Trophoblast cell (in vitro differentiated cells and primary cell): ENCODE results near the gene KERA. TPM values are rescaled to one million over a fixed set of nuclear protein-coding genes. Genes with fewer than 3 reads are reported as not detected.

Experiments
- DNase-seq, 2 donors: peaks; one replicate each; pipeline ENCODE4 v3.0.0-alpha.2; 2016
- H2AFZ ChIP-seq: 2 replicates; pipeline ENCODE4 v1.6.1; 2013; ENCODE audit warnings: low read length, moderate library complexity, mild to moderate bottlenecking; ENCODE audit not compliant: insufficient read depth, poor library complexity
- H2AK5ac ChIP-seq: 2 replicates; pipeline ENCODE4 v1.6.1; 2013; ENCODE audit warnings: mild to moderate bottlenecking, low read length
- H2BK120ac ChIP-seq: 2 replicates; pipeline ENCODE4 v1.6.1; 2013; ENCODE audit warnings: low read length, mild to moderate bottlenecking, moderate library complexity; ENCODE audit not compliant: insufficient read depth, poor library complexity
- H2BK12ac ChIP-seq: 2 replicates; pipeline ENCODE4 v1.6.1; 2013; ENCODE audit warnings: mild to moderate bottlenecking, low read length, moderate library complexity
- H2BK5ac ChIP-seq: 2 replicates; pipeline ENCODE4 v1.6.1; 2013; ENCODE audit warnings: low read length, low read depth, moderate library complexity, mild to moderate bottlenecking; ENCODE audit not compliant: poor library complexity
- H3K14ac ChIP-seq: 2 replicates; pipeline ENCODE4 v1.6.1; 2013; ENCODE audit warnings: mild to moderate bottlenecking, low read length
- H3K18ac ChIP-seq: 2 replicates; pipeline ENCODE4 v1.6.1; 2013; ENCODE audit warnings: mild to moderate bottlenecking, low read length
- H3K23ac ChIP-seq: 2 replicates; pipeline ENCODE4 v1.6.1; 2013; ENCODE audit warnings: low read length
- H3K27ac ChIP-seq: 2 replicates; pipeline ENCODE4 v1.5.1; 2013; ENCODE audit warnings: low read depth, mild to moderate bottlenecking, inconsistent platforms, low read length, moderate library complexity
- H3K27me3 ChIP-seq: 2 replicates; pipeline ENCODE4 v1.6.1; 2013; ENCODE audit warnings: inconsistent platforms, mild to moderate bottlenecking, low read length, moderate library complexity; ENCODE audit not compliant: insufficient read depth
- H3K36me3 ChIP-seq, 2 experiments: 1 replicate in 1 of 2; 2 replicates in 1 of 2; pipeline ENCODE4 v1.6.1; 2013; ENCODE audit warnings: low read length in 2 of 2, mild to moderate bottlenecking in 2 of 2, moderate library complexity in 1 of 2; ENCODE audit not compliant: insufficient read depth in 2 of 2, control insufficient read depth in 1 of 2
- H3K4ac ChIP-seq: 2 replicates; pipeline ENCODE4 v1.6.1; 2013; ENCODE audit warnings: low read depth, mild to moderate bottlenecking, low read length, moderate library complexity
- H3K4me1 ChIP-seq, 2 experiments: 1 replicate in 1 of 2; 2 replicates in 1 of 2; pipeline ENCODE4 v1.6.1; 2013; ENCODE audit warnings: low read length in 2 of 2, mild to moderate bottlenecking in 2 of 2, moderate library complexity in 1 of 2; ENCODE audit not compliant: insufficient read depth in 2 of 2, control insufficient read depth in 1 of 2
- H3K4me2 ChIP-seq: 2 replicates; pipeline ENCODE4 v1.6.1; 2013; ENCODE audit warnings: inconsistent platforms, mild to moderate bottlenecking, low read length, moderate library complexity
- H3K4me3 ChIP-seq: 2 replicates; pipeline ENCODE4 v1.5.1; 2013; ENCODE audit warnings: mild to moderate bottlenecking, low read depth, low read length, inconsistent platforms
- H3K79me1 ChIP-seq: one replicate; pipeline ENCODE4 v1.6.1; 2013; ENCODE audit warnings: low read length
- H3K79me2 ChIP-seq: 2 replicates; pipeline ENCODE4 v1.6.1; 2013; ENCODE audit warnings: low read length, mild to moderate bottlenecking; ENCODE audit not compliant: control insufficient read depth, insufficient read depth, poor library complexity
- H3K9ac ChIP-seq: 2 replicates; pipeline ENCODE4 v1.6.1; 2013; ENCODE audit warnings: mild to moderate bottlenecking, low read length
- H3K9me3 ChIP-seq: 2 replicates; pipeline ENCODE4 v1.6.1; 2013; ENCODE audit warnings: low read depth, mild to moderate bottlenecking, control low read depth, inconsistent platforms, low read length; ENCODE audit not compliant: insufficient read depth
- H4K12ac ChIP-seq: 2 replicates; pipeline ENCODE4 v1.6.1; 2013; ENCODE audit warnings: low read depth, mild to moderate bottlenecking, low read length, moderate library complexity
- H4K8ac ChIP-seq: 2 replicates; pipeline ENCODE4 v1.6.1; 2013; ENCODE audit warnings: low read depth, mild to moderate bottlenecking, low read length, moderate library complexity
- H4K91ac ChIP-seq: one replicate; pipeline ENCODE4 v1.6.1; 2013; ENCODE audit warnings: low read depth, mild to moderate bottlenecking, low read length, moderate library complexity
- WGBS: extraction: QIAGEN DNeasy Blood & Tissue Kit; methylation state at CpG from one replicate; pipeline ENCODE4 v1.1.7; 2013; ENCODE audit warnings: missing lambda C conversion rate; ENCODE audit not compliant: insufficient read length, insufficient coverage; ENCODE audit errors: extremely low coverage; 5-methylcytosine and 5-hydroxymethylcytosine counted together
- polyA plus RNA-seq: library from polyadenylated mRNA; stranded (reverse); fragments of 200-250 nt; gene quantifications from 2 replicates; pipeline ENCODE4 v1.2.3, GENCODE V29; 2013

The KERA gene
- polyA plus RNA-seq = 0.14 and 0.15 TPM in 2 replicates

GRCh38 chr12:91057368-91058165, at the start of gene KERA:
Gene KERA (minus strand): TSS chr12:91058024. CDS start chr12:91056281, 1,743 bp downstream.
- Histone ChIP-seq H2BK120ac (no peak within 1 kb of the TSS), H3K14ac (no peak within 1 kb of the TSS), H3K79me2 (no peaks in the 10 kb centered on the region), H4K8ac (no peak within 1 kb of the TSS), H2AK5ac (no peak within 1 kb of the TSS), H3K9ac (no peak within 1 kb of the TSS), H4K12ac (no peak within 1 kb of the TSS), H3K36me3 (no peaks in the 10 kb centered on the region), H3K4me1 (no peaks in the 10 kb centered on the region), H3K27ac (no peak within 1 kb of the TSS), H2AFZ (no peak within 1 kb of the TSS), H3K4ac (no peak within 1 kb of the TSS), H3K4me2 (no peak within 1 kb of the TSS), H3K4me3 (no peak within 1 kb of the TSS), H3K23ac (no peak within 1 kb of the TSS), H3K9me3 (no peaks in the 10 kb centered on the region), H3K18ac (no peak within 1 kb of the TSS), H3K27me3 (no peaks in the 10 kb centered on the region), H3K79me1 (no peaks in the 10 kb centered on the region), H2BK12ac (no peak within 1 kb of the TSS), H2BK5ac (no peak within 1 kb of the TSS), H4K91ac (no peak within 1 kb of the TSS)
- no CpG with 5 or more reads among the region's 9 CpGs for WGBS
- DNase-seq = no peak

DNA sequence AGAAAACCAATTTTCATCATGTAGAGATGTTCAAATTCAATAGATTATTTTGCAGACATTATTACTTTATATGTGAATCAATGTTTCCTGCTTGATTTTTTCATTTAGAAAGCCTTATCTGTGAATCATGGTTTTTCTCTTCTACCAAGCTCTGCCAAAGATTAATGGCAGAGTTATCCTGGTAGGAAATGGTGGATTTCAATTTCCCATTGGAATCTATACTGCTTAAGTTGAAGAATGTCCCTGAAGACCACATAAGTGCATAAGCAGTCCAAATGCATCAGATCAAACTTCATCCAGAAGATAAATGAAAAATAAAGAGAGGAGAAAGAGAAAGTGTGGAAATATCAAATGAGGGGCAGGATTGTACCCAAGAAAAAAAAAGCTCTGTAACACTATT, 48.5 kb upstream of the KERA start:
- Histone ChIP-seq H3K4me2 (peak overlapping the region; percentile 40), H2AFZ (no peak overlapping the region), H2BK120ac (no peak overlapping the region), H3K36me3 (peaks cover 7 to 11% of the 10 kb centered on the region in 2 experiments), H3K27me3 (no peaks in the 10 kb centered on the region), H4K91ac (no peak overlapping the region), H3K79me2 (peaks cover 4% of the 10 kb centered on the region), H2BK5ac (no peak overlapping the region), H4K8ac (no peak overlapping the region), H3K79me1 (peaks cover 10% of the 10 kb centered on the region), H3K9ac (no peak overlapping the region), H2AK5ac (no peak overlapping the region), H3K4ac (no peak overlapping the region), H3K9me3 (no peaks in the 10 kb centered on the region), H4K12ac (no peak overlapping the region), H3K18ac (no peak overlapping the region), H3K4me3 (no peak overlapping the region), H3K4me1 (peaks cover 3 to 12% of the 10 kb centered on the region in 2 experiments), H3K23ac (no peak overlapping the region), H2BK12ac (no peak overlapping the region), H3K14ac (no peak overlapping the region), H3K27ac (no peak overlapping the region)
- no peak for DNase-seq

DNA sequence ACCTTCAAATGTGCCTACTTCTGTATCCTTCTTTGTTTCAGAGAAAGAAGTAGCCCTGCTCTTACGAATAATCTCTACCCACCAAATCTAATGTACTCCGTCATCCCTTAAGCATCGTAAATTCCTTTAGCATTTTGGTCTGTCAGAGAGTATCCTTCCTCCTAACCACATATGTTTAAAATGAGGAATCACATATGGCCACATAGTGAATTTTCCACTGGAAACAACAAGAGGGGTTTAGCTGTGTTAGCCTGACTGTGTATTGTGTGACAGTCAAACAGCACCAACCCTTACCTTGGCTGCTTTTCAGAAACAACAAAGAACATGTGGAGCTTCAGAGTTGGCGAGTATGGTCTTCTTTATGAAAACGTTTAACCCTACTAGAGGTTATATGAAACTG, 48.0 kb upstream of the KERA start:
- Histone ChIP-seq H3K4me2 (peak overlapping the region; percentile 4), H4K91ac (no peak overlapping the region), H3K27me3 (no peaks in the 10 kb centered on the region), H3K9ac (no peak overlapping the region), H3K79me2 (peaks cover 4% of the 10 kb centered on the region), H2BK12ac (no peak overlapping the region), H2AK5ac (no peak overlapping the region), H2AFZ (no peak overlapping the region), H3K4me1 (peaks cover 3 to 12% of the 10 kb centered on the region in 2 experiments), H4K8ac (no peak overlapping the region), H3K79me1 (peaks cover 10% of the 10 kb centered on the region), H2BK120ac (no peak overlapping the region), H3K18ac (no peak overlapping the region), H3K4ac (peak overlapping the region; percentile 33), H3K36me3 (peaks cover 7 to 11% of the 10 kb centered on the region in 2 experiments), H3K4me3 (no peak overlapping the region), H4K12ac (no peak overlapping the region), H3K23ac (no peak overlapping the region), H3K14ac (no peak overlapping the region), H2BK5ac (no peak overlapping the region), H3K9me3 (no peaks in the 10 kb centered on the region), H3K27ac (peak overlapping the region; percentile 33)
- DNase-seq = no peak
- WGBS = no CpG with 5 or more reads among the region's 5 CpGs

DNA sequence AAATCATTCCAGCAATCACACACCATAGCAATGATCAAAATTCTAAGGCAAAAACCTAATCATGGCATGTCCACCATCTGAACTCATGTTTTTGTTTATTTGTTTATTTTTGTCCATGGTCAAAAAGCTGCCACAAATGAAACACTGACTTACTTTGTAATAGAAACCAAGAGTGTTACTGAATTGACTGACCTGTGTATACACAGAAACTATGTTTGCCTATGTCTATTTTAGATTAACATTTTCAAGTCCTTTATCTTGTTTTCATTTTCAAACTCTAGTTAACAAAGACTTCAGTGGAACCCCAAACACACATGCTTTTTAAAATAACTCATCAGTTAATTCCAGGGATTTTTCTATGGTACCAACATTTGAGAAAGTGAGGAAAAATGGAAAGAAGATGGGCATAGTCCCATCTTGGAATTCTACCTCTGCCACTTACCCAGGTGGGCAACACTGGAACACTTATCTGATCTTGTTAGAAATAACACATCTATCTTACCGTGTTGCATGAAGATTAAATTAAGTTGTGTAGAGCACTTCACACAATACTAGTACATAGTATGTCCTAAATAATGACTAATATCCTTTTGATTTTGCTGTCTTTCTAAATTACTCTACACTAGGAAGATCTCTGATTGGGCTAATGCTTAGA, 47.1 kb upstream of the KERA start:
- Histone ChIP-seq H3K4me3 (no peak overlapping the region), H3K27me3 (no peaks in the 10 kb centered on the region), H3K9me3 (no peaks in the 10 kb centered on the region), H2BK12ac (no peak overlapping the region), H3K36me3 (peaks cover 7 to 11% of the 10 kb centered on the region in 2 experiments), H2AK5ac (no peak overlapping the region), H2AFZ (no peak overlapping the region), H4K8ac (no peak overlapping the region), H3K4me1 (peaks cover 3 to 12% of the 10 kb centered on the region in 2 experiments), H3K14ac (no peak overlapping the region), H3K27ac (no peak overlapping the region), H4K12ac (no peak overlapping the region), H3K23ac (no peak overlapping the region), H3K18ac (no peak overlapping the region), H3K9ac (no peak overlapping the region), H3K79me2 (peaks cover 4% of the 10 kb centered on the region), H2BK120ac (no peak overlapping the region), H2BK5ac (no peak overlapping the region), H3K4me2 (no peak overlapping the region), H3K79me1 (peaks cover 10% of the 10 kb centered on the region), H3K4ac (no peak overlapping the region), H4K91ac (no peak overlapping the region)
- no peak for DNase-seq
- no CpG with 5 or more reads among the region's 1 CpG for WGBS
